CMK (cell line): ENCODE data around the gene NDUFS1.
"Not testable (repeated sequence)": the region's sequence is repeated elsewhere in the genome, so short reads cannot be mapped to it uniquely, and the experiment has no call there.

Experiments used
- DNase-seq: peaks from one replicate; pipeline ENCODE4 v3.0.0-alpha.2; 2010; ENCODE audit warnings: low read depth

Gene NDUFS1

GRCh38 chr2:206159346-206160124 lies at the start of gene NDUFS1, which contains the start of gene EEF1B2:
NDUFS1 (minus strand) TSS chr2:206159444; CDS start chr2:206153678, 5,766 bp downstream.
EEF1B2 (plus strand) TSS chr2:206159895; CDS start chr2:206159980, 85 bp downstream.
- peak; percentile 81 for DNase-seq

GRCh38 chr2:206208900-206209299 lies 49.7 kb upstream of the NDUFS1 start:
- no peak for DNase-seq

GRCh38 chr2:206207316-206207715 lies 48.1 kb upstream of the NDUFS1 start:
- not testable (repeated sequence) for DNase-seq

- DNase-seq = no peak
Measured at GRCh38 chr2:206204710-206205109, 45.5 kb upstream of the NDUFS1 start.

GRCh38 chr2:206203331-206203730 lies 44.1 kb upstream of the NDUFS1 start:
- DNase-seq = no peak

- no peak for DNase-seq
Measured at GRCh38 chr2:206202446-206202845, 43.2 kb upstream of the NDUFS1 start.

- no peak for DNase-seq
Measured at GRCh38 chr2:206201075-206201848, 42.0 kb upstream of the NDUFS1 start.

- DNase-seq = no peak
Measured at GRCh38 chr2:206198677-206199076, 39.4 kb upstream of the NDUFS1 start.

GRCh38 chr2:206193671-206194357 lies 34.6 kb upstream of the NDUFS1 start:
- DNase-seq = no peak

GRCh38 chr2:206192157-206192556 lies 32.9 kb upstream of the NDUFS1 start:
- DNase-seq = no peak

- no peak for DNase-seq
Measured at GRCh38 chr2:206190689-206191088, 31.4 kb upstream of the NDUFS1 start.

GRCh38 chr2:206190111-206190510 lies 30.9 kb upstream of the NDUFS1 start:
- DNase-seq = no peak

- DNase-seq = no peak
Measured at GRCh38 chr2:206189691-206190090, 30.4 kb upstream of the NDUFS1 start.

GRCh38 chr2:206181526-206181925 lies 22.3 kb upstream of the NDUFS1 start:
- DNase-seq = not testable (repeated sequence)

- DNase-seq = no peak
Measured at GRCh38 chr2:206176901-206177300, 17.7 kb upstream of the NDUFS1 start.

- DNase-seq = no peak
Measured at GRCh38 chr2:206176121-206176520, 16.9 kb upstream of the NDUFS1 start.

- DNase-seq = no peak
Measured at GRCh38 chr2:206173147-206173546, 13.9 kb upstream of the NDUFS1 start.

GRCh38 chr2:206171624-206172397 lies 12.6 kb upstream of the NDUFS1 start:
- not testable (repeated sequence) for DNase-seq

- not testable (repeated sequence) for DNase-seq
Measured at GRCh38 chr2:206168230-206168629, 9.0 kb upstream of the NDUFS1 start.

- DNase-seq = no peak
Measured at GRCh38 chr2:206164261-206164862, 5.1 kb upstream of the NDUFS1 start.

- DNase-seq = no peak
Measured at GRCh38 chr2:206163251-206163880, 4.1 kb upstream of the NDUFS1 start.
